GM23248 (cell line): Measurements from ENCODE around the gene MAML2.

Experiments used
- EZH2 ChIP-seq: fragments of 200-600 bp; sonication (generic); IDR thresholded peaks from 2 replicates; pipeline ENCODE4 v1.6.1; 2018; ENCODE audit warnings: antibody characterized with exemption, mild to moderate bottlenecking; ENCODE audit not compliant: insufficient read depth, poor library complexity, severe bottlenecking
- EZH2phosphoT487 ChIP-seq: fragments of 200-600 bp; sonication (generic); IDR thresholded peaks from 2 replicates; pipeline ENCODE4 v1.6.1; 2018; ENCODE audit warnings: antibody characterized with exemption, moderate library complexity, mild to moderate bottlenecking, low read depth; ENCODE audit not compliant: insufficient read depth

DNA sequence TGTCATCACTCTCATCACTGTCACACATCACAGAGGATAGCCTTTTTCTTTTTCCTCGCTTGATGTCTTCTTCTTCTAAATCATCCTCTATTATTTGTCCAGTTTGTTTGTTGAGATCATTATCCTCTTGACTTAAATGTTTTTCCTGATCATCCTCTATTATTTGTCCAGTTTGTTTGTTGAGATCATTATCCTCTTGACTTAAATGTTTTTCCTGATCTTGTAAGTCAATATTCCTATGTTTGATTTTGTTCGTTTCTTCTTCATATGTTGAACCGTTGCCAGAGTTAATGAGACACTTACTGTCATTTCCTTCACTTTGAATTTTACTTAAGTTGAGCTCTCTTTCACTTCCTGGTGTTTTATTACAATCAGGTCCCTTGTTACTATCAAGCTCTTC is 41.2 kb upstream of the MAML2 start:
- no peak for TF ChIP-seq EZH2
- no peak for TF ChIP-seq EZH2phosphoT487
